H1 (cell line): Measurements from ENCODE around the gene ACER3. TPM values are rescaled to one million over a fixed set of nuclear protein-coding genes. Genes with fewer than 3 reads are reported as not detected.

ENCODE experiments used
- CTCF ChIA-PET: fragments of 300-600 bp; sonication (Branson Sonifier 250); formaldehyde crosslinking; loops from one replicate; lab custom pipeline; 2021; ENCODE audit not compliant: partially characterized antibody; lab: Charles Lee
- POLR2A ChIA-PET: fragments of 300-600 bp; sonication (Branson Sonifier 250); formaldehyde crosslinking; loops from one replicate; lab custom pipeline; 2021; ENCODE audit warnings: inconsistent platforms; ENCODE audit not compliant: partially characterized antibody; lab: Charles Lee
- DNase-seq, 2 experiments: peaks; one replicate each; pipeline versions ENCODE4 v3.0.0 to v3.0.0-alpha.2; 2010 to 2022; ENCODE audit warnings: low spot score in 2 of 2, low read depth in 1 of 2, mixed read lengths in 1 of 2
- FAIRE-seq: peaks from 2 replicates; lab custom pipeline; 2011; peaks lifted over from hg19 to GRCh38; lab: Jason Lieb, UNC
- H2AFZ ChIP-seq: 2 replicates; pipeline ENCODE4 v1.8.1; 2012; ENCODE audit warnings: low read length, inconsistent platforms
- H2AK5ac ChIP-seq: 2 replicates; pipeline ENCODE4 v1.6.1; 2013; ENCODE audit warnings: low read depth, low read length
- H2BK120ac ChIP-seq: replicated peaks from 2 replicates; pipeline ENCODE3; 2013; ENCODE audit warnings: low read depth, low read length, inconsistent platforms
- H2BK12ac ChIP-seq: 2 replicates; pipeline ENCODE4 v1.6.1; 2013; ENCODE audit warnings: low read depth, low read length
- H2BK15ac ChIP-seq: 2 replicates; pipeline ENCODE4 v1.6.1; 2013; ENCODE audit warnings: low read length
- H2BK20ac ChIP-seq: 2 replicates; pipeline ENCODE4 v1.6.1; 2013; ENCODE audit warnings: low read length
- H2BK5ac ChIP-seq: 2 replicates; pipeline ENCODE4 v1.6.1; 2013; ENCODE audit warnings: low read depth, low read length
- H3K14ac ChIP-seq: 2 replicates; pipeline ENCODE4 v1.6.1; 2013; ENCODE audit warnings: inconsistent platforms; ENCODE audit not compliant: insufficient read length
- H3K18ac ChIP-seq: 2 replicates; pipeline ENCODE4 v1.6.1; 2013; ENCODE audit warnings: low read length; ENCODE audit errors: extremely low read depth
- H3K23ac ChIP-seq: 2 replicates; pipeline ENCODE4 v1.6.1; 2013; ENCODE audit warnings: inconsistent platforms; ENCODE audit not compliant: insufficient read length
- H3K23me2 ChIP-seq: 2 replicates; pipeline ENCODE4 v1.6.1; 2013; ENCODE audit warnings: low read depth, low read length
- H3K27ac ChIP-seq: 2 replicates; pipeline ENCODE4 v1.6.1; 2011; ENCODE audit warnings: low read depth, low read length, inconsistent platforms
- H3K27me3 ChIP-seq, 4 experiments: replicated peaks in 1 of 4; 1 replicate in 1 of 4; 2 replicates in 3 of 4; pipeline versions ENCODE4 v1.6.1 to v1.8.1; 2011 to 2013; ENCODE audit warnings: low read length in 3 of 4, mild to moderate bottlenecking in 3 of 4, inconsistent platforms in 2 of 4, mixed read lengths in 2 of 4, moderate library complexity in 1 of 4; ENCODE audit not compliant: control insufficient read depth in 3 of 4, insufficient read depth in 3 of 4; ENCODE audit errors: extremely low read depth in 1 of 4
- H3K36me3 ChIP-seq, 4 experiments: 2 replicates each; pipeline versions ENCODE4 v1.6.1 to v1.8.1; 2011 to 2013; ENCODE audit warnings: mild to moderate bottlenecking in 4 of 4, low read length in 3 of 4, moderate library complexity in 2 of 4, control low read depth in 1 of 4, inconsistent platforms in 1 of 4; ENCODE audit not compliant: insufficient read depth in 4 of 4, control insufficient read depth in 2 of 4
- H3K4ac ChIP-seq: replicated peaks from 2 replicates; pipeline ENCODE3; 2013; ENCODE audit warnings: low read length, low read depth, mixed read lengths, inconsistent platforms; ENCODE audit not compliant: insufficient read length
- H3K4me1 ChIP-seq, 4 experiments: replicated peaks in 1 of 4; 1 replicate in 1 of 4; 2 replicates in 3 of 4; pipeline versions ENCODE4 v1.6.1 to v1.8.1; 2011 to 2013; ENCODE audit warnings: low read length in 3 of 4, inconsistent platforms in 2 of 4, mixed read lengths in 1 of 4; ENCODE audit not compliant: insufficient read depth in 4 of 4, control insufficient read depth in 3 of 4
- H3K4me2 ChIP-seq, 2 experiments: 2 replicates each; pipeline versions ENCODE4 v1.6.1 to v1.8.1; 2011 to 2013; ENCODE audit warnings: low read depth in 2 of 2, low read length in 2 of 2, control low read depth in 1 of 2, inconsistent platforms in 1 of 2, mild to moderate bottlenecking in 1 of 2; ENCODE audit not compliant: insufficient read depth in 1 of 2
- H3K4me3 ChIP-seq, 4 experiments: fragments of 200-600, 300-600 bp in 1 of 4; sonication (generic), shearing (Covaris generic), sonication (Bioruptor Twin) in 1 of 4; 2 replicates each; pipeline versions ENCODE4 v1.5.1 to v1.8.1; 2011 to 2016; ENCODE audit warnings: low read length in 4 of 4, low read depth in 3 of 4, control low read depth in 2 of 4, inconsistent platforms in 2 of 4, mild to moderate bottlenecking in 2 of 4, mixed read lengths in 1 of 4, moderate library complexity in 1 of 4; ENCODE audit not compliant: insufficient read depth in 2 of 4; ENCODE audit errors: extremely low read depth in 1 of 4
- H3K56ac ChIP-seq: replicated peaks from 2 replicates; pipeline ENCODE3; 2013; ENCODE audit warnings: low read depth, mild to moderate bottlenecking, mixed read lengths, low read length, inconsistent platforms; ENCODE audit not compliant: insufficient read length
- H3K79me1 ChIP-seq: 2 replicates; pipeline ENCODE4 v1.6.1; 2013; ENCODE audit warnings: low read depth, low read length, control low read depth
- H3K79me2 ChIP-seq, 2 experiments: 2 replicates each; pipeline versions ENCODE4 v1.6.1 to v1.8.1; 2012 to 2013; ENCODE audit warnings: low read length in 2 of 2, mild to moderate bottlenecking in 2 of 2, inconsistent platforms in 1 of 2; ENCODE audit not compliant: insufficient read depth in 2 of 2, control insufficient read depth in 1 of 2
- H3K9ac ChIP-seq, 4 experiments: replicated peaks in 1 of 4; 1 replicate in 1 of 4; 2 replicates in 3 of 4; pipeline versions ENCODE4 v1.6.1 to v1.8.1; 2011 to 2013; ENCODE audit warnings: low read depth in 3 of 4, low read length in 3 of 4, control low read depth in 2 of 4, mild to moderate bottlenecking in 2 of 4, moderate library complexity in 2 of 4, inconsistent platforms in 1 of 4; ENCODE audit errors: extremely low read depth in 1 of 4
- H3K9me3 ChIP-seq, 2 experiments: 2 replicates each; pipeline versions ENCODE4 v1.6.1 to v1.8.1; 2012 to 2013; ENCODE audit warnings: mild to moderate bottlenecking in 2 of 2, moderate library complexity in 2 of 2, control low read depth in 1 of 2, inconsistent platforms in 1 of 2, low read depth in 1 of 2, low read length in 1 of 2, mixed read lengths in 1 of 2; ENCODE audit not compliant: insufficient read depth in 2 of 2
- H4K20me1 ChIP-seq, 2 experiments: replicated peaks in 1 of 2; 2 replicates each; pipeline versions ENCODE3 to v1.8.1; 2011 to 2013; ENCODE audit warnings: inconsistent platforms in 2 of 2, low read length in 2 of 2, mild to moderate bottlenecking in 1 of 2; ENCODE audit not compliant: insufficient read depth in 2 of 2, control insufficient read depth in 1 of 2
- H4K5ac ChIP-seq: 2 replicates; pipeline ENCODE4 v1.6.1; 2013; ENCODE audit warnings: low read length, low read depth, mixed read lengths, inconsistent platforms; ENCODE audit not compliant: insufficient read length
- H4K8ac ChIP-seq: 2 replicates; pipeline ENCODE4 v1.8.0; 2013; ENCODE audit warnings: mild to moderate bottlenecking, moderate library complexity, low read length, inconsistent platforms; ENCODE audit not compliant: insufficient read depth; ENCODE audit errors: extremely low read depth
- H4K91ac ChIP-seq: replicated peaks from 2 replicates; pipeline ENCODE3; 2013; ENCODE audit warnings: low read length, mixed read lengths, inconsistent platforms; ENCODE audit not compliant: insufficient read length
- CEBPB ChIP-seq: IDR thresholded peaks from 2 replicates; pipeline ENCODE4 v1.6.1; 2012; ENCODE audit warnings: low read depth, low read length
- EP300 ChIP-seq, 2 experiments: IDR thresholded peaks; 1 replicate in 1 of 2; 2 replicates in 1 of 2; pipeline ENCODE4 v1.6.1; 2011 to 2012; ENCODE audit warnings: low read depth in 2 of 2, low read length in 2 of 2, mild to moderate bottlenecking in 2 of 2, borderline replicate concordance in 1 of 2, inconsistent platforms in 1 of 2, moderate library complexity in 1 of 2
- FOSL1 ChIP-seq: IDR thresholded peaks from 2 replicates; pipeline ENCODE4 v1.6.1; 2011; ENCODE audit warnings: mild to moderate bottlenecking, low read depth, low read length, moderate library complexity; ENCODE audit not compliant: insufficient read depth
- GTF2F1 ChIP-seq: IDR thresholded peaks from 2 replicates; pipeline ENCODE4 v1.6.1; 2012; ENCODE audit warnings: low read depth, low read length, improper control_type of control experiment, borderline replicate concordance
- RAD21 ChIP-seq, 2 experiments: IDR thresholded peaks in 1 of 2; conservative IDR thresholded peaks in 1 of 2; 2 replicates each; pipeline ENCODE4 v1.6.1; 2011; ENCODE audit warnings: low read depth in 2 of 2, low read length in 2 of 2, improper control_type of control experiment in 1 of 2, inconsistent platforms in 1 of 2, mild to moderate bottlenecking in 1 of 2, moderate library complexity in 1 of 2
- SUZ12 ChIP-seq: fragments of 200-600 bp; sonication (generic); IDR thresholded peaks from 2 replicates; pipeline ENCODE4 v1.6.1; 2012; ENCODE audit warnings: mild to moderate bottlenecking, inconsistent platforms, low read length, moderate library complexity, mixed read lengths
- TBP ChIP-seq: IDR thresholded peaks from 2 replicates; pipeline ENCODE4 v1.6.1; 2011; ENCODE audit warnings: low read depth, low read length, improper control_type of control experiment
- YY1 ChIP-seq: IDR thresholded peaks from 2 replicates; pipeline ENCODE4 v1.6.1; 2011; ENCODE audit warnings: low read depth, mild to moderate bottlenecking, low read length
- WGBS, 2 experiments: shearing (Covaris generic) in 1 of 2; methylation state at CpG; one replicate each; pipeline versions ENCODE4 v1.1.6 to v1.1.7; 2013 to 2015; ENCODE audit warnings: low lambda C conversion rate in 2 of 2, mixed read lengths in 2 of 2, inconsistent platforms in 1 of 2, low coverage in 1 of 2, missing lambda C conversion rate in 1 of 2; ENCODE audit not compliant: insufficient replicate concordance in 2 of 2, insufficient coverage in 1 of 2, insufficient read length in 1 of 2; ENCODE audit errors: extremely low coverage in 1 of 2, missing lambda C conversion rate in 1 of 2; 5-methylcytosine and 5-hydroxymethylcytosine counted together
- polyA plus RNA-seq, 7 experiments: library from polyadenylated mRNA; depleted of rRNA in 3 of 7; stranded (reverse) in 5 of 7; unstranded in 2 of 7; fragments of >200 nt in 5 of 7; fragments of 200-250 nt in 2 of 7; gene quantifications; 1 replicate in 5 of 7; 2 replicates in 1 of 7; 4 replicates in 1 of 7; pipeline versions ENCODE4 v1.2.1 to v1.2.3, GENCODE V29; 2011 to 2013; ENCODE audit warnings: missing spikeins in 2 of 7, mixed read lengths in 2 of 7
- total RNA-seq: library from RNA; stranded (reverse); fragmentation: NEBNext Ultra II Directional; extraction: Animal tissue kit (Norgen Biotek cat#: 25700); gene quantifications from 2 replicates; pipeline ENCODE4 v1.2.1, GENCODE V29; 2021
- TF ChIP-seq, protein P1 (sequence below): IDR thresholded peaks from 2 replicates; pipeline ENCODE4 v1.6.1; 2011; ENCODE audit warnings: low read depth, mild to moderate bottlenecking, low read length; ENCODE audit not compliant: insufficient read depth
- TF ChIP-seq, protein P2 (sequence below), 3 experiments: IDR thresholded peaks; 1 replicate in 2 of 3; 2 replicates in 1 of 3; pipeline versions ENCODE4 v1.5.1 to v1.6.1; 2011; ENCODE audit warnings: low read length in 3 of 3, mild to moderate bottlenecking in 3 of 3, inconsistent platforms in 2 of 3, low read depth in 1 of 3, moderate library complexity in 1 of 3; ENCODE audit not compliant: insufficient read depth in 1 of 3; ENCODE audit errors: control extremely low read depth in 1 of 3

ACER3 gene
- total and polyA plus RNA-seq, 2 of the 8 experiments (the other 6 are each of a cell fraction or from before 2014, with no cell fraction given): 5.7 to 16.2 TPM

GRCh38 chr11:76880314-76880713 lies 19.6 kb downstream of the ACER3 start:
- Histone ChIP-seq H3K27ac (no peak overlapping the region), H4K91ac (no peak overlapping the region), H2BK5ac (no peak overlapping the region), H3K79me2 (peaks cover 0 to 4% of the 10 kb centered on the region in 2 experiments; a peak in 1 of 4 replicates), H2BK12ac (no peak overlapping the region), H4K8ac (no peak overlapping the region), H2AK5ac (no peak overlapping the region), H3K14ac (no peak overlapping the region), H2BK15ac (no peak overlapping the region), H2BK120ac (no peak overlapping the region), H3K36me3 (no peaks in the 10 kb centered on the region), H2BK20ac (no peak overlapping the region), H3K23ac (no peak overlapping the region), H3K56ac (no peak overlapping the region), H3K4me2 (no peak overlapping the region), H3K79me1 (no peaks in the 10 kb centered on the region; the same call in none of the 2 replicates), H3K27me3 (no peaks in the 10 kb centered on the region), H3K4me3 (no peak overlapping the region), H3K23me2 (no peaks in the 10 kb centered on the region), H3K4me1 (peaks cover 0 to 3% (median 1%) of the 10 kb centered on the region in 4 experiments; a peak in 2 of 7 replicates), H2AFZ (no peak overlapping the region), H3K9ac (no peak overlapping the region), H3K4ac (no peak overlapping the region), H4K20me1 (no peaks in the 10 kb centered on the region), H3K18ac (no peak overlapping the region), H4K5ac (no peak overlapping the region), H3K9me3 (no peaks in the 10 kb centered on the region)
- FAIRE-seq (no peak), DNase-seq (no peak)
- CTCF ChIA-PET: interaction anchor here (1.4 to 2.1 kb wide), 2 partner anchors 9 to 38 kb away, joined by 6 read pairs; no protein-coding TSS in a partner anchor
- 90% methylated on average over 2 of the region's 2 CpGs; no CpG with 5 or more reads in 1 of the 2 experiments for WGBS, 2 experiments
- POLR2A ChIA-PET: no interaction called here
- TF ChIP-seq EP300 (IDR thresholded peaks at IDR 0.05; ENCODE audit: borderline replicate concordance in 1 of 2, low read depth in 2 of 2, low read length in 2 of 2) (no peak), YY1 (no peak), CEBPB (no peak), SUZ12 (no peak), GTF2F1 (no peak), FOSL1 (no peak), RAD21 (IDR thresholded peaks at IDR 0.05 in 1 of 2, conservative IDR thresholded peaks at IDR 0.05 in 1 of 2; ENCODE audit: low read depth in 2 of 2, low read length in 2 of 2) (no peak), TBP (no peak)
- TF ChIP-seq, protein P1, sequence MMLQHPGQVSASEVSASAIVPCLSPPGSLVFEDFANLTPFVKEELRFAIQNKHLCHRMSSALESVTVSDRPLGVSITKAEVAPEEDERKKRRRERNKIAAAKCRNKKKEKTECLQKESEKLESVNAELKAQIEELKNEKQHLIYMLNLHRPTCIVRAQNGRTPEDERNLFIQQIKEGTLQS: no peak
- TF ChIP-seq, protein P2, sequence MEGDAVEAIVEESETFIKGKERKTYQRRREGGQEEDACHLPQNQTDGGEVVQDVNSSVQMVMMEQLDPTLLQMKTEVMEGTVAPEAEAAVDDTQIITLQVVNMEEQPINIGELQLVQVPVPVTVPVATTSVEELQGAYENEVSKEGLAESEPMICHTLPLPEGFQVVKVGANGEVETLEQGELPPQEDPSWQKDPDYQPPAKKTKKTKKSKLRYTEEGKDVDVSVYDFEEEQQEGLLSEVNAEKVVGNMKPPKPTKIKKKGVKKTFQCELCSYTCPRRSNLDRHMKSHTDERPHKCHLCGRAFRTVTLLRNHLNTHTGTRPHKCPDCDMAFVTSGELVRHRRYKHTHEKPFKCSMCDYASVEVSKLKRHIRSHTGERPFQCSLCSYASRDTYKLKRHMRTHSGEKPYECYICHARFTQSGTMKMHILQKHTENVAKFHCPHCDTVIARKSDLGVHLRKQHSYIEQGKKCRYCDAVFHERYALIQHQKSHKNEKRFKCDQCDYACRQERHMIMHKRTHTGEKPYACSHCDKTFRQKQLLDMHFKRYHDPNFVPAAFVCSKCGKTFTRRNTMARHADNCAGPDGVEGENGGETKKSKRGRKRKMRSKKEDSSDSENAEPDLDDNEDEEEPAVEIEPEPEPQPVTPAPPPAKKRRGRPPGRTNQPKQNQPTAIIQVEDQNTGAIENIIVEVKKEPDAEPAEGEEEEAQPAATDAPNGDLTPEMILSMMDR (IDR thresholded peaks at IDR 0.05; ENCODE audit: control extremely low read depth in 1 of 3, insufficient read depth in 1 of 3, low read depth in 1 of 3, low read length in 3 of 3): no peak
